GM21528 (cell line): Measurements from ENCODE around the gene LIMK2.

Source experiments
- ATAC-seq: cut with Tn5 transposase; IDR thresholded peaks from one replicate; pipeline ENCODE4 v1.9.1; 2021; ENCODE audit warnings: mild to moderate bottlenecking, moderate library complexity; ENCODE audit not compliant: unreplicated experiment, low FRiP score

The LIMK2 gene

GRCh38 chr22:31269892-31270579, 57.9 kb downstream of the LIMK2 start:
- ATAC-seq, result no peak

GRCh38 chr22:31271026-31271425, 58.9 kb downstream of the LIMK2 start:
- no peak for ATAC-seq

DNA sequence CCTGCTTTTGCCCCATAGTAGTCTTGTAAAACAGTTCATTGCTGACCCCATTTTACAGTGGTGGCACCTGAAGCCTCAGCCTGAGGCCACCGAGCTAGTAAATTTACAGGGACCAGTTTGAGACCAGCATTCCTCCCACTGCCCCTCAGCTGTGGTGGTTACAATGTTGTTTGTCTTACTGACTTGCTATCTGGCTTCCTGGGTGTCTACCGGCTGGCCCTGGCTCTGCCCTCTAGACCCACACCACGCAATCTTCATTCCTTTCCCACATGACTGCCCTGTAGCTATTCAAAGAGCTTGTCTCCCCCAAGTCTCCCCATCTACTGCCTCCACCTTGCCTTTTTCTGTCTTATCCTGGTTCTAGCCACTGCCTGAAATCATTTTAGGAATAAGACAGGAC, 59.4 kb downstream of the LIMK2 start:
- no peak for ATAC-seq

DNA sequence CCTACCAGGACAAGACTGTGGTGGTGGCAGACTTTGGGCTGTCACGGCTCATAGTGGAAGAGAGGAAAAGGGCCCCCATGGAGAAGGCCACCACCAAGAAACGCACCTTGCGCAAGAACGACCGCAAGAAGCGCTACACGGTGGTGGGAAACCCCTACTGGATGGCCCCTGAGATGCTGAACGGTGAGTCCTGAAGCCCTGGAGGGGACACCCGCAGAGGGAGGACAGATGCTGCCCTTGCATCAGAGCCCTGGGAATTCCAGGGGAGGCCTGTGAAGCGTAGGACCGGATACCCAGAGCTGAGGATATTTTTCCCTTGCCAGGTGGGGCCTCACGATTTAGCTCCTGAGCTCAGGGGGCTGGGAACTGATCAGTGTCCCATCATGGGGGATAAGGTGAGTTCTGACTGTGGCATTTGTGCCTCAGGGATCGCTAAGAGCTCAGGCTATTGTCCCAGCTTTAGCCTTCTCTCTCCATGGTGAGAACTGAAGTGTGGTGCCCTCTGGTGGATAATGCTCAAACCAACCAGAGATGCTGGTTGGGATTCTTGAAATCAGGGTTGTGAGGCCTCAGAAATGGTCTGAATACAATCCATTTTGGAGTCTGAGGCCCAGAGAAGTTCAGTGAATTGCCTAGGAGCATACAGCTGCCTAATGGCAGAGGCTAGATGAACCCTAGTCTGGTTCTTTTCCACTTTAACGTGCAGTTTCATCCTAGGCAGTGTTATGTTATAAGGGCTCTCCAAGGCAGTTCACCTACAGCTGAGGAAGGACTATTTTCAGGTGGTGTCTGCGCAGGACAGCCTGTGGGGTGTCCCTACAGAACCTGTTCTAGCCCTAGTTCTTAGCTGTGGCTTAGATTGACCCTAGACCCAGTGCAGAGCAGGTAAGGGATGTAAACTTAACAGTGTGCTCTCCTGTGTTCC, 60.7 kb downstream of the LIMK2 start:
- ATAC-seq, result no peak

- no peak for ATAC-seq
These were observed 61.9 kb downstream of the LIMK2 start for GRCh38 chr22:31274017-31274416.

GRCh38 chr22:31275018-31275417, 62.9 kb downstream of the LIMK2 start:
- ATAC-seq, result no peak

GRCh38 chr22:31275576-31275975, 63.5 kb downstream of the LIMK2 start:
- ATAC-seq, result no peak

- no peak for ATAC-seq
These were observed 64.5 kb downstream of the LIMK2 start for GRCh38 chr22:31276426-31277167.

DNA sequence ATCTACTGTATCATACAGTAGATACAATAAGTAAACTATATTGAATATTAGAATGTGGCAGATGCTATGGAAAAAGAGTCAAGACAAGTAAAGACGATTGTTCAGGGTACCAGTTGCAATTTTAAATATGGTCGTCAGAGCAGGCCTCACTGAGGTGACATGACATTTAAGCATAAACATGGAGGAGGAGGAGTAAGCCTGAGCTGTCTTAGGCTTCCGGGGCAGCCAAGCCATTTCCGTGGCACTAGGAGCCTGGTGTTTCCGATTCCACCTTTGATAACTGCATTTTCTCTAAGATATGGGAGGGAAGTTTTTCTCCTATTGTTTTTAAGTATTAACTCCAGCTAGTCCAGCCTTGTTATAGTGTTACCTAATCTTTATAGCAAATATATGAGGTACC, 65.6 kb downstream of the LIMK2 start:
- ATAC-seq, result no peak

- no peak for ATAC-seq
These were observed 66.1 kb downstream of the LIMK2 start for GRCh38 chr22:31278151-31278621.

- ATAC-seq, result no peak
These were observed 66.7 kb downstream of the LIMK2 start for GRCh38 chr22:31278626-31279326.

- no peak for ATAC-seq
These were observed 67.2 kb downstream of the LIMK2 start for GRCh38 chr22:31279327-31279669.

DNA sequence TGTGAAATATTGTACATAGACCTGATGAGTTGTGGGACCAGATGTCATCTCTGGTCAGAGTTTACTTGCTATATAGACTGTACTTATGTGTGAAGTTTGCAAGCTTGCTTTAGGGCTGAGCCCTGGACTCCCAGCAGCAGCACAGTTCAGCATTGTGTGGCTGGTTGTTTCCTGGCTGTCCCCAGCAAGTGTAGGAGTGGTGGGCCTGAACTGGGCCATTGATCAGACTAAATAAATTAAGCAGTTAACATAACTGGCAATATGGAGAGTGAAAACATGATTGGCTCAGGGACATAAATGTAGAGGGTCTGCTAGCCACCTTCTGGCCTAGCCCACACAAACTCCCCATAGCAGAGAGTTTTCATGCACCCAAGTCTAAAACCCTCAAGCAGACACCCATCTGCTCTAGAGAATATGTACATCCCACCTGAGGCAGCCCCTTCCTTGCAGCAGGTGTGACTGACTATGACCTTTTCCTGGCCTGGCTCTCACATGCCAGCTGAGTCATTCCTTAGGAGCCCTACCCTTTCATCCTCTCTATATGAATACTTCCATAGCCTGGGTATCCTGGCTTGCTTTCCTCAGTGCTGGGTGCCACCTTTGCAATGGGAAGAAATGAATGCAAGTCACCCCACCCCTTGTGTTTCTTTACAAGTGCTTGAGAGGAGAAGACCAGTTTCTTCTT, 67.9 kb downstream of the LIMK2 start:
- ATAC-seq, result no peak

DNA sequence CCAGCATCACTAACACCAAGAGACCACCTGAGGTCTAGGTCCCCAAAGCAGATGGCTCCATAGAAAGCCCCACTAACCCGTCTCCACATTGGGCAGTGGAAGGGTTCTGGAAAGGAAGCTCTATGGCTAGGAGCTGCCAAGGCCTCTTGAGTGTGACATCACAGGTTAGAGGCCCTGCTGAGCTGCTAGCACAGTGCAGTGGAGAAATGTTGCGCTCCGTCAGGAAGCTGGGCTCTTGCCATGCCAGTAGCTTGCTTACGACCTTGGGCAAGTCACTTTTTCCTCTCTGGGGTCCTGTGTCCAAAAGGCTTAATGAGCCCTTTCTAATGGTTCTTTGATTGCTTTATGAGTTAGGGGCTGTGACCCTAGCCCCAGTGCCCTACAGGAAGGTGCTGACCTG, 69.6 kb downstream of the LIMK2 start:
- no peak for ATAC-seq

DNA sequence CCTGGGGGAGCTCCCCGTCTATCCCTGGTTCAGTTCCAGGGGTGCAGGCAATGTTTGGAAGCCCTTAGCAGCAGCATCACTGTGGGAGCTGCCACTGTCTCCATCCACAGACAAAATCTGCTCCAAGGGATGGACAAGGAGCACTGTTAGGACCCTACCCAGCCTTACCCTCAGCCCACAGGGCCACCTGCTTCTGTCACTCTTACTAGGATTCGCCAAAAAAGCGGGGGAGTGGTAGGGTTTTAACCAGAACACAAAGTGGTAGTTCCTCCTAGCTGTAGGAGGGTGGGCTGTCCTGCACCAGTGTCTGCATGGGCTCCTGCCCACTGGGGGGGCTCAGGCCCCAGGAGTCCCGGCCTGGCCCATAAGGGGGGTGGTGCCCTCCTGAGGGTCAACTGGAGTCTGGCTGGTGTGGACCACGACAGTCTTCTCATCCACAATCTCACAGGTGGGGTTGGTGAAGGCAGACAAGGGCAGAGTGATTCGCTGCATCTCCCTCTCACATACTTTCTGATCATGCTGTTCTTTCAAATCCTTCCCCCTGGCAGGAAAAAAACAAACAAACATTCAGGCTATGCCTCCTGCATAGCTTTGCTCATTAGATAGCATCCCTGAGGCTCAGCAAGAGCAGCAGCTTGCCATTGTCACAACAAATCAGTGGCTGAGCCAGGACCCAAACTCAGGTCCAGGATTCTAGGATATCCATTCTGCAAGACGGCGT, 70.8 kb downstream of the LIMK2 start:
- ATAC-seq, result no peak

GRCh38 chr22:31284281-31285155, 72.4 kb downstream of the LIMK2 start:
- no peak for ATAC-seq

- ATAC-seq, result no peak
These were observed 74.5 kb downstream of the LIMK2 start for GRCh38 chr22:31286360-31287255.
